ENCODE results near the gene VAPB.

Gene VAPB

DNA sequence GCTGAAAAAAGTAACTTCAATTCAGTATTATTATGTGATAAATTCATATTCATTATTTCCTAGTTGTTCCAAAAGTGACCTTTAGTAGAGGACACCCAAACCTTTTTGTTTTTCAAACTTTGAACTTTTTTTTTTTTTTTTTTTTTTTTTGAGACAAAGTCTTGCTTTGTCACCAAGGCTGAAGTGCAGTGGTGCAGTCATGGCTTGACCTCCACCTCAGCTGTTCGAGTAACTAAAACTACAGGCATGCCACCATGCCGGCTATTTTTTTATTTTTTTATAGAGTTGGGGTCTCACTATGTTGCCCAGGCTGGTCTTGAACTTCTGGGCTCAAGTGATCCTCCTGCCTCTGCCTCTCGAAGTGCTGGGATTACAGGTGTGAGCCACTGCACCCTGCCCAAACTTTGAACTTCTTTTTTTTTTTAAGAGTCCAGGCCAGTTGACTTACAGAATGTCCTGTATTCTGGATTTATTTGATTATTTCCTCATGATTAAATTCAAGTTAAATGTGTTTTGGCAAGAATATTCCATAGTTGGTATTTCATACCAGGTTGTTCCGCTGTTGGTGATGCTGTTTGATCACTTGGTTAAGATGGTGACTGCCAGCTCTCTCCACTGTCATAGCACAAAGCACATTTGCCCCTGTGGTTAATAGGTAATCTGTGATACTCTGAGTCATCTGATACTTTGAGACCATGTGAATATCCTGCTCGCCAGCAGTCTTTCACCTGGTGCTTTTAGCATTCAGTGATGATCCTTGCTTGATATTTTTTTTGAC lies 48.0 kb downstream of the VAPB start:
- no peak for DNase-seq (ENCODE audit: low spot score)

DNA sequence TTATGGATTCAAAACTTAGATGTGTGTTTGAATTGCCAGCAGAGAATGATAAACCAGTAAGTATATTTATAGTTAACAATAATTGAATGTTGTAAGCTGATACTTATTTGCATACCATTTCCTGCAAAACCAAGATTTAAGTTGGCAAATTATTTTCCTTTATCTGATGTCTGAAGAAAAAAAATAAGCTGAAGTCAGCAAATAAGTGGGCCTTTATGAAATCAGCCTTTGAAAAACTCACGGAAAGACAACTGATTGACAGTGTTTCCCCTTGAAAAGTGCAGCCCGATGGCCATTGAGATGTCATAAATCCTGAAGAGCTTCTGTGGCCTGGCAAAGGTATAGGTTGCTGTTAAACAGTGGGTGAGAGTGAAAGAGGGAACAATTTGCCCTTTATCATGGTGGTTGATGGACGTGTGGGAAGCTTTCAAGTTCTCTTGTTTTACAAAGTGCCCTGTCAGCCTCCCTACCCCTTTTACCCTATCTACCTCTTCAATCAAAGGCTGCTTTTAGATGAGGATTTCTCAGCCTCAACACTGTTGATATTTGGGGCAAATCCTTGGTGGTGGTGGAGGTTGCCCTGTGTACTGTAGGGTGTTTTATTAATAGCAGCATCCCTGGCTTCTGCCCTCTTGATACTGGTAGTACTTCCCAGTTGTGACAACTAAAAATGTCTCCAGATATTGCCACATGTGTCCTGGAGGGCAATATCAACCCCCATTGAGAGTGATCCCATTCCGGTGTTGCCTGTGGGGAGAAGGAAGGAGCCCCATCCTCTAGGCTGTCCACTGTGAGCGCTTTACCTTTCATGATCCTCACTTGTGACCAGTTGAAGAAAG lies 50.2 kb downstream of the VAPB start:
- DNase-seq (ENCODE audit: low spot score), result no peak

DNA sequence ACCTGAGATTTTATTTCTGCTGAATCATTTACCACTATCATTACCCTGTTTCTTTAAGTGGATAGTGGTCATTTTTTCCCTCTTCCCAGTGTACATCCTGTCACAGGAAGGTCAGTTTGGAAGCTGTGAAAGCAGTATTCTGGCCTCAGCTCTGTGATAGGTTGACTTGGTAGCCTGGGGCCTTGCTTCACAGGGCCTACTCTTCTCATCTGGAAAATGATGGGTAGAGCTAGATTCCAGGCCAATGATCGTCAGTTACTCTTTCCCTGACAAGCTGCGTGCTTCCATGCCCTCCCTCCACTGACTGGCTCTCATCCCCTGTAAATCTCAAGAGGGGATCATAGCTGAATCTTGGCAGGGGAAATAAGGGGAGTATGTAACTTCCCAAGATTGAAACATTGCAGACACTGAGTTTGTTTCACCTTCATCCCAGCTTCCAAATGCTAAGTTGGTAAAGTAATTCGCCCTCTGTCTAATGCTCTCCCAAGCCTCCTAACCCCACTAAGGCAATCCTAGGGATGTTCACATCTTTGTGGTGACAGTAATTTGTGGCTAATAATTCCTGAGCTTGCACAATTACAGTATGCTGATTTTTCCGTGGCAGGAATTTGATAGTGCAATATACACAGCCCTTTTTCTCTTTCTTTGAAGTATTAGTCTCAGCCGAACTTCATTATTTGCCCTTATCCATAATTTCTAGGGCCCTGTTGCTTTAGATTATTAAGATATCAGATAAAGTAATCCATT lies 51.2 kb downstream of the VAPB start:
- no peak for DNase-seq (ENCODE audit: low spot score)

DNA sequence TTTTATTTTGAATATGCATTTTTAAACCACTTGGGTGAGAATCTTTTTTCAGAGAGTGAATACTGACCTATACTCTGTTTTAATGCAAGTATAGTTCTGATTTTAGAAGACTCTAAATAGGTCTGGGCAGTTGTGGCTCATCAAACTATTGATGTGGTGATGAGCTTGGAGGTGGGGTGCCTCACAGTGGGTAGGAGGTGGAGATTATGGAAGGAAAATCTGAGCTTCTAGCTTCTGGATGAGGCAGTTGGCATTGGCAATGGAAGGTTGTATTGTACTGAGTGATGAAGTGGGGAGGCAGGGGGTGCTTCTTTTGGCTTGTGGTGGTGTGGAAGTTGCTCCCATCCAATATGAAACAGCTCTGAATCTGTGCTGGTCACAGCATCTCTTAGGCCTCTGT lies 52.7 kb downstream of the VAPB start:
- no peak for DNase-seq (ENCODE audit: low spot score)

DNA sequence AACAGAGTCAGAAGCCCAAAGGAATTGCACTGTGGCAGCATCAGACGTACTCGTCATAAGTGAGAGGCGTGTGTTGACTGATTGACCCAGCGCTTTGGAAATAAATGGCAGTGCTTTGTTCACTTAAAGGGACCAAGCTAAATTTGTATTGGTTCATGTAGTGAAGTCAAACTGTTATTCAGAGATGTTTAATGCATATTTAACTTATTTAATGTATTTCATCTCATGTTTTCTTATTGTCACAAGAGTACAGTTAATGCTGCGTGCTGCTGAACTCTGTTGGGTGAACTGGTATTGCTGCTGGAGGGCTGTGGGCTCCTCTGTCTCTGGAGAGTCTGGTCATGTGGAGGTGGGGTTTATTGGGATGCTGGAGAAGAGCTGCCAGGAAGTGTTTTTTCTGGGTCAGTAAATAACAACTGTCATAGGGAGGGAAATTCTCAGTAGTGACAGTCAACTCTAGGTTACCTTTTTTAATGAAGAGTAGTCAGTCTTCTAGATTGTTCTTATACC lies 55.8 kb downstream of the VAPB start:
- no peak for DNase-seq (ENCODE audit: low spot score)

DNA sequence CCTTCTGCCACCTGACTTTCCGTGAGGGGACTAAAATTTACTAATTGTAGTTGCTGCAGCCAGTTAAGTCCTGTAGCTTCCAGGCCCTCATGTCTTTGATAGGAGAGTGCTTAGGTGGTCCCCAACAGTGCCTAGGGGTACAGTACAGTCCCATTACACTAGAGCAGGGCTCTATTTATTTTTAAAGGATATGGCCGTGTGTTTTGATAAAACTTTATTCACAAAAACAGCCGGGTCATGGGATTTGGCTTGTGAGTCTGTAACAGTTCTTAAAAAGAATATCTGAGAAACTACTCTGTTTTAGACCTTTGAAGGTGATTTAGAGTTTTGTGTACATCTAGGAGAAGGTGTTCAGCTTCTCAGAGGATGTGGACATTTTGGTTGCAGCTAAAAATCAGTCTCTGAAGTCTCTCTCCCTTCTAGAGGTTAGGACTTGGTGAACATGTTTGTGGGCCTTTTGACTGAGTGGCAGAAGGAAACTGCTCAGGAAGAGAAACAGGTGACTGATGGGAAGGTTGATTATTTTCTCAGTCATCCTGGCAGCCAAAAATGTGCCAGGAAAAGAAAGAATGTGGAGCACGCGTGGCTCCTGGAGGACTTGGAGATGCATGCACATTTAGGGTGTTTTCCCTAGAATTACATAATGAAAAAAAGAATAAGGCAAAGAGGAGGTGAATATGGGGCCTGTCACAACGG lies 57.4 kb downstream of the VAPB start:
- no peak for DNase-seq (ENCODE audit: low spot score)

DNA sequence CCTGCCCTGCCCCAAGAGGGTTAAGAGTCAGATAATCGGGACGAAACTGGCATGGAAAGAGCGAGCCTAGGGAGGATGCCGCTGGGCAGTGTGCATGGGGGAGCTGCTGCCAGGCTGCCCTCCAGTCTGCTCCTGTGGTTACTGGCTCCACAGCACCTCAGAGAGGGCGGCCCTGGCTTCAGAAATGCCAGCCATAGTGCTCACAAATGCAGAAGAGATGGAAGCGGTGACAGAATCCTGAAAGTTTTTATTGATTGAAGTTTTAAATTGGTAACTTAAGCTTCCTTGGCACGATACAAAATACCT lies 57.9 kb downstream of the VAPB start:
- no peak for DNase-seq (ENCODE audit: low spot score)

DNA sequence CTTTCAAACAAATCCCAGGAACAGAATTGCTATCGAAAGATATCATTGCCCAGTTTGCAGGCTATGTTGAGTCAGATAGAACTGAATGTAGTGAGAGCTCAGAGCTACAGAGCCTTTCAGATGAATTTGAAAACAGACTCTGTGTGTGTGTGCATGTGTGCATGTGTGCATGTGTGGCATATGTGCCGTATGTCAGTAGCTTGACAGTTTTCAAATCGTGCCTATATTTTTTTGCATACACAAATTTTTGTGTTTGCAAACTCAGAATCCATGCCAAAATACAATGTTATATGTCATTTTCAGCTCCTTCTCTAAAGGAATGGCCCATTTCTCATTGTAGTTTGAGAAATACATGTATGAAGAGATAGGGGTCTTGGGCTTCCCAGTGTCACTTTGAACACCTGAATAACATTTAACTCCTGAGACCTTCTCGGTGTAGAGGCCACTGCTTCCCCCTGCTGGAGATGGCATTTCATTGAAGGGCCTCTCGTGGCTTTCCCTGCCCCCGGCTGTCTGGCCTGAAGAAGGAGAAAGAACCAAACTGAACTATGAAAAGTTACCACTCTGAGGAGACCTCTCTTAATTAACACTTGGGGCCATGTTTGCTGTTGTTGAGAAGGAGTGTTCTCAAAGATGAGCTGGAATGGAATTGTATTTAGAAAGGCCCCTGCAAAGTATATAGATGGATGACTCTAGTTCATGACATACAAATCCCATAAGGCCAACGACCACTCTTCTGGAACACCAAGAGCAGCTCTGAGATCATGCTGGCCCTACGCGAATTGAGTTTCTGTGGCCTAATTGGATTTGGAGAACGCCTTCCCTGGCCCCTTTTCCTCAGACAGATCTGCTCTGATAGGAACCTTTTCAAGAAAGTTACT lies 58.7 kb downstream of the VAPB start:
- DNase-seq (ENCODE audit: low spot score), result peak; percentile 76

DNA sequence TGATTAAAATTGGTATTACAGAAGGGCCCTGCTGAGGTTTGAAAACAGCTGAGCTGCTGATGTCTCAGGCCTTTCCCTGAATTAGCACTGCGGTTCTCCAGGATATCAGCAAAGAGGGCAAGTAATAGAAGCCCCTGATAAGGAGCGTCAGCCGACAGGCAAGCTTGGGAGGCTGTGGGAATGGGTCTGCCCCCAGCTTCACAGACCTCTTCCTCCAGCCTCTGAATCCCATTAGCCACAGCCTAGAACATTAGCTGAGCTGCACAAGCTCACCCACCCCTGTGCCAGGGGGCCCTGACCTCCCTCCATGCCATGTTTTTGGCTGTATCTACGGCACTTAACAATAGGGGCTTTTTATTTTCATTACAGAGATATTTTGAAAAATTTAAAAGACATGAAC lies 59.9 kb downstream of the VAPB start:
- DNase-seq (ENCODE audit: low spot score), result no peak

DNA sequence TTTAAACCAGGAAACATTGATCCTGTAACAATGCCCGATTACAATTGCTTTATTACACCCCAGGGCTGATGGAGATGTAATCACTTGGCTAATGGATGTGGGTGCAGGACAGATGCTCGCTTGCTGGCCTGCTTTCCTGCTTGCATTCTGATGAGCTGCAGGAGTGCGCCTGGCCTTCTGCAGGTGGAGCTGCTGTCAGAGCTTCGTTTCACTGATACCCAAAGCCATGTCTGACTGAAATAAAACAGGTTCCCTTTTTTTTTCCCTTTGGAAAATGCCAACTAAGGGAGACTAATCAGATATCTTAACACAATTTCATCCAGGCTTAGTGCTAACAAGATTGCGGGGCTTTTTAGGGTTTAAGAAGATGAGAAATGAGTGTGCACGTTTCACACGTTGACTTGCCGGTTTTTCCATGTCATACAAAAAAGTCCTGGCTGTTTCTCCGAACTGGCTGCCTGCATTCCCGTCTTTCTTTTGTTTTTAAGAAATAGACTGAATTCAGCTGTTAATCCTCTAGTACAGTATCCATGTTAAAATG lies 60.7 kb downstream of the VAPB start:
- DNase-seq (ENCODE audit: low spot score), result no peak

DNA sequence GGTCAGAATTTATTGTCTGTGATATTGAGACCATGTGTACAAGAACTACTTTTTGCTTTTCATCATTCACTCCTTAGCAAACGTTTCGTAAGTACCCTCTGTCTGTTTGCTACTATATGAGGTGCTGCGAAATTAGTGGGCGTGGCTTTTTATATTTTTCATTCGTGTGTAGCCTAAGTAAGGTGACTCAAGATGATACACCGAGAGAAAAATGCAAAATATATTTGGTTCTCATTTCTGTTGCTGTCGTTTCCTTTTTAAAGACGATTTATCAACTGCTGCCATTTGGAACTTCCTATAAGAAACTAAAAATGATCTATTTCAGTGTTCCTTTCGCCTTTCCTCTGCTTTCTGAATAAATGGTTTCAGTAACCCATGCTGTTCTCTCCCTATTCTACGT lies 61.2 kb downstream of the VAPB start:
- DNase-seq (ENCODE audit: low spot score), result no peak

DNA sequence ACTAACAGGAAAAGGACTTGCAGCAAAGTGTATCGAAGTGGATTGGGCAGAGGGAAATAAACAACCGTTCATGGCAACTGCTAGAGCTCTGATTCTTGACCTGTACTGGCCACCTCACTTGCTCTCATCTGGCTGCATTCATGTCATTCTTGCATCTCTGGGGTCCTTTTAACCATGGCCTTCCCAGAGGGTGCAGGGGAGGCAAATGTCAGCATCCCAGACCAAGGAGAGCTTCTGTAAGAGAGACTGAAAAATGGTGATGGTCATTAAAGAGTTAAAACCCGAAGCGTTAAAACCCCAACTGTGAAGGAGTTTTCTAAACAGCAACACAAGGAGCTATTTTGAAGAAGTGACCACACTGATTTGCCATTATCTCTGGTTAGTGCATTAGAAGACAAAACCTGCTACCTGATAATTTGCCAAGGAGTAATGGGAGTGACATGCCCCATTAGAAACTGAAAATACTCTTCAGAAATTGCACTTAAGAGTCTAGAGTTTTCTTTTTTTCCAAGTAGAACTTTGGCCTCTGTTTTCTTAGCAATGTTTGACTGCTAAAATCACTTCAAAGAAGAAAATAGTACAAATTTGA lies 63.7 kb downstream of the VAPB start:
- no peak for DNase-seq (ENCODE audit: low spot score)

DNA sequence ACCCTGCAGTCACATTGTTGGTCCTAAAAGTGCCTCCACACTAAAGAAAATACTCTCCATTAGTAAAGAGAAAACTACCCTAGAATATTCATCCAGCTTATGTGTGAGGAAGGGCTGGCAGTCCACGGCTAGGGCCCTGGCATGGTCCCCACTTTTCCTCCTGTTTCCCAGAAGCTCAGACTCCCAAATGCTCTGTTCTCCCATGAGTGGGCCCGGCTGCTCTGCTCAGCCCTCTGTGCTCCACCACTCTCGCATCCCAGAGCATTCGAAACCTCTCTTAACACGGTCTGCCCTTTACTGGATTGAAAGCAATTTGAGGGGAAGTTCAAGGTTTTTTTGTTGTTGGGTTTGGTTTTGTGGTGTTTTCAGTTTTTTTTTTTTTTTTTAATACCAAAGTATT lies 64.4 kb downstream of the VAPB start:
- DNase-seq (ENCODE audit: low spot score), result no peak

DNA sequence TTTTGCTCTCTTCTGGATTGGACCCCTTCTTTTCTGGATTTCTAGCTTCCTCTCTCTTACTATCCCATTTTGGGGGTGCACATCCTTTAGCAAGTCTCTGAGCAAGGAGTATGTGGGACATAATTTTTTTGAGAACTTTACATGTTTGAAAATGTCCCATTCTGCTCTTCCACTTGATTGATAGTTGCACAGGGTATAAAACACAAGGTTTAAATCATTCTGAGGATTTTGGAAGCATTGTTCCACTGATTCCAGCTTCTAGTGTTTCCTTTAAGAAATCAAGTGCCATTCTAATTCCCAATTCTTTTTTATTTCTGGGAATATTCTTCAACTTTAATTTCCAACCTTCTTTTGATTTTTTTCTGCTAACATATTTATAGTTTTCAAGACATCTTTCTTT lies 65.4 kb downstream of the VAPB start:
- DNase-seq (ENCODE audit: low spot score), result no peak

DNA sequence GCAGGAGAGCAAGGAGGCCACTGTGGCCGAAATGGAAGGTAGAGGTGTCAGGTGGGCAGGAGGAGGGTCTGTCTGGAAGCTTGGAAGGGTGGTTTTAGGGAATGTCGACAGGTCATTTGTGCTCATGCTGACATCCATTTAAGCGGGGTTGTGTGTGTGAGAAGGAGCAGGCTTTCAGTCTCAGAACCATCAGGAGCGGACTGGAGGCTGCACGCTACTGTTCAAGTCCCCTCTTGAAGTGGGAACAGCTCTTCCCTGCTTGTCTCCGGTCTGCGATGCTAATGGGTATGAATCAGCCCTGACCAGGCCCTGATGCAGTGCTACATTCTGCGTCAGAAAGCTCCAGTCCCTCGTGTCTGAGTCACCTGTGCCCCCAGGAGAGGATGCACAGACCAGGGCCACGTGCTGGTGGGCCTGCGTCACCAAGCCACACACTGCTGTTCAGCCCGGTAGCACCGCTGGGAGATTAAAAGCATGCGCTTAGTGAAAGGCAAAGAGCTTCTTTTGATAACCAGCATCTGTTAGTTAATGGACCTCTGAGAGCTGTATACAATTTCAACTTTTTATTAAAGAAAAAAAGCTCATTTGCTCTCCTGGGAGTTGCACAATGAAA lies 68.2 kb downstream of the VAPB start:
- no peak for DNase-seq (ENCODE audit: low spot score)

DNA sequence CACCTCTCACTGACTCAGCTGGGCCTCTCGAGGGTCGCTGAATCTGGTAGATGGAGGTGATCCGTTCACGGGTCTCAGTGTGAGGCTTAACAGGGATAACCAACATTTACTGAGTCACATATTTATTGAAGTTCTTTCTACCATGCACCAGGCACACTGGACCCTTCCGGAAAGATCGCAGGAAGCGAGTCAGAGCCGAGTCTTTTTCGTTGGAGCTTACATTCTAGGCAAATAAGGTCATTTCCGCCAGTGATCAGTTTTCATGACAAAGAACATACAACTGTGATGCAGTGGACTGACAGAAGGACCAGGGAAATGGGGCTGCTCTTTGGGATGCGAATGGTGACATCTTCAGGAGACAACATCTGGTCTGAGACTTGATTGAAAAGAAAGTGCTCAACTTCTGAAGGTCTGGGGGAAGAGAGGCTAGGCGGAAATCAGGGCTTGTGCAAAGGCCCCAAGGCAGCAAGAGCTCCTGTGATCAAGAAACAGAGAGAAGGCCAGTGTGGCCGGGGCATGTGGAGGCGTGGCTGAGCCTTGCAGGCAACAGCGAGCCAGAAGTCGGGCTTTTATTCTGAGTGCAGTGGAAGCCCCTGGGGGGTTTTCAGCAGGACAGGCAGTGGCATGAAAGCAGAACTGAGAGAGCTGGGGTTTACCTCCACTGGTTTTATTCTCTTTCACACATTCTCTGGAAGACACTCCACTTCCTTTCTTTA lies 69.5 kb downstream of the VAPB start:
- no peak for DNase-seq (ENCODE audit: low spot score)

DNA sequence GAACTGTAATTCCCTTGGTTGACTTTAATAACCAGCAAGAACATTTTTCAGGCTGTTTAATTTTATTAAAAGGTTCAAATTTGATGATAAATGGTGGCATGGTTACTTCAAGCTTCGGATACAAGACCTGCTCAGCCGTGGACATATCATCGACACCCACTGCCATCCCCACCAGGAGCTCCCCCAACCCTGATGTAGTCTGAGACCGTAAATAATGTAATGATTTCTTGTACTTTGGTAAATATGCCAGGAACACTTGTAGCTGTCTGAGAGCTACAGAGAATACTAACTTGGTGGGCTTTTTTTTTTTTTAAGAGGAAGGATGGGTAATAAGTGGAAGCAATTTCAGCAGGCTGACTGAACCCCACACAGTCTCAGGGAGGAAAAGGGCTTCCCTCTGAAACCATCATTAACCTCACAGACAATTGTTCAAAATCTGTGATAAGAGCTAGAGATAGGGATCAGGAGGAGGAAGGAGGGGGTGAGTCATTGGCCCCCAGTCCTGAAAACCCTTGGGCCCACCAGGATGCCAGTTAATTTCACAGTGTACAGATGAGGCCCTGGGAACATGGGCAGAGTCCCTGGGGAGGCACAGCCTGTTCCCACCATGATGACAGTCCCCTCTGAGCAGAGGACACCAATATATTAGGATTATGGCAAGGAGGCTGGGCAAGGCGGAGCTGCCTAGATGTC lies 70.2 kb downstream of the VAPB start:
- no peak for DNase-seq (ENCODE audit: low spot score)

DNA sequence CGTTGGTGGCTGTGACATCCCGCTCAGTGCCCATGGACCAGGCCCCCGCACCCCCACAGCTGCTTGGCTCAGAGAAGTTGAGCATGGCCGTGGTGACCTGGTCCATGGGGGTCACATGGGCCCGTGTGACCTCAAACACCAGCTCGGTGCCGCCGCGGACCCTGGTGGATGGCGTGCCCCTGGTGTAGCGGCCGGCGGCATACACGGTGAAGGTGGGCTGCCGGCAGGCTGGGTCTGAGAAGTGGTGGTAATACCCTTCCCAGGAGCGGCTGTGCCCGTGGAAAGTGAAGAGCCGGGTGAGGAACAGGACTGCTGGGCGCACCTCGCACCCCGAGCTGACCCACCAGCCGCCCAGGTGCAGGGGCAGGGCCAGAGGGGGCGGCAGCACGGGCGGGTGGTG lies 72.1 kb downstream of the VAPB start:
- DNase-seq (ENCODE audit: low spot score), result no peak

DNA sequence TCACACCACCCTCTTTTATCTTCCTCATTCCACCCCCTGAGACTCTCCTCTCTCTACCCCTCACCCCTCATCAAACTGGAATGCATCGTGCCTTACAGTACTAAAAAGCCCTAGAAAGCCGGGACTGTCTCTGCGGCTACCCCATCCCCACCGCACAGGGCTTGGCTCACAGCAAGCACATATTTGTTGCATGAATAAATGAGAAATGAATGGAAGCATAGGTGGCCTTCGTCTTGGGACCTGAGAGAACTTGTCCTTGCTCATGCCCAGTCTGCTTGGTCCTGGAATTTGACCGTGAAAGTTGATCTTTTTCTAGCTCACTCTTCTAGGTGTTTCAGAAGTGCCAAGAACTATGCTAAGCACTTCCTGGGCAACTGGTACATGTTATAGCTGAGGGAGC lies 72.9 kb downstream of the VAPB start:
- DNase-seq (ENCODE audit: low spot score), result no peak

Measured in D341Med (cell line).